Measurements from ENCODE around the gene POU2AF1.
"Not testable (repeated sequence)": the region's sequence is repeated elsewhere in the genome, so short reads cannot be mapped to it uniquely, and the experiment has no call there.

Gene POU2AF1

DNA sequence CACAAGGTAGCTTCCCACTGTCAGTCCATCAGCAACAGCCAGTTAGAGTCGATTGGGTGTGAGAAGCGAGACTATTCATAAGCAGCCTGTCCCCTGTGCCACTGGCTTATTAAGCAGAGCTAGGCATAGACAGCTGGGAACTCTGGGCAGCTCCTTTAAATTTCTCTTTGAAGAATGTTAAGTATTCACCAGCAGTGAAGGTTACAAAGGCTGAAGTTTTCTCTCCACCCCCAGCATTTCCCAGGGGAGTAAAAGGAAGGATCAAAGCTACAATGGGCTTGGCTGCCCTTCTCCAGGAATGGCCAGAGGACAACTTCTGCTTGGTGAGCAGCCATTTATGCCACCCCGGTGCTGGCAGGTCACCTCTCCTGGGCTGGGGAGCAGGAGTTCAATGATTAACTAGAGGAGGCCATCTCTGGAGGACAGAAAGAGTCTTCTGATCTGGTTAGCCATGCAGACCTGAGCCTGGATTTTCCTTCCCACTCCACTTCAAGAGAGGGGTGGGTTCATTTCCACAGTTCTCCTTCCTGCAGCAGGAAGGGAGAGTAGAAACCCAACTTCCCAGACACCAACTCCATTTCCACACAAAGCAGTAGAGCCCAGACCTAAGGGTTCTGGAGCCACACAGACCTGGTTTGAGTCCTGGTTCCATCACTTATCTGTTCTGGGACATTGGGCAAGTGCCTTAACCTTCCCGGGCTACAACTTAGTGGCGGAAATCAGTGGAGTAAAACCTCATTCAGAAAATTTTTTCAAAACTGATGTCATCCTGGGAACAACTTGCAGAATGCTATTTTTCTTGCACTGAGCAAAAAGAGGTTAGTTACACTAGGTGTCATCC lies 58.1 kb downstream of the POU2AF1 start:
- TF ChIP-seq, protein P1, sequence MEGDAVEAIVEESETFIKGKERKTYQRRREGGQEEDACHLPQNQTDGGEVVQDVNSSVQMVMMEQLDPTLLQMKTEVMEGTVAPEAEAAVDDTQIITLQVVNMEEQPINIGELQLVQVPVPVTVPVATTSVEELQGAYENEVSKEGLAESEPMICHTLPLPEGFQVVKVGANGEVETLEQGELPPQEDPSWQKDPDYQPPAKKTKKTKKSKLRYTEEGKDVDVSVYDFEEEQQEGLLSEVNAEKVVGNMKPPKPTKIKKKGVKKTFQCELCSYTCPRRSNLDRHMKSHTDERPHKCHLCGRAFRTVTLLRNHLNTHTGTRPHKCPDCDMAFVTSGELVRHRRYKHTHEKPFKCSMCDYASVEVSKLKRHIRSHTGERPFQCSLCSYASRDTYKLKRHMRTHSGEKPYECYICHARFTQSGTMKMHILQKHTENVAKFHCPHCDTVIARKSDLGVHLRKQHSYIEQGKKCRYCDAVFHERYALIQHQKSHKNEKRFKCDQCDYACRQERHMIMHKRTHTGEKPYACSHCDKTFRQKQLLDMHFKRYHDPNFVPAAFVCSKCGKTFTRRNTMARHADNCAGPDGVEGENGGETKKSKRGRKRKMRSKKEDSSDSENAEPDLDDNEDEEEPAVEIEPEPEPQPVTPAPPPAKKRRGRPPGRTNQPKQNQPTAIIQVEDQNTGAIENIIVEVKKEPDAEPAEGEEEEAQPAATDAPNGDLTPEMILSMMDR (conservative IDR thresholded peaks at IDR 0.05), result no peak

DNA sequence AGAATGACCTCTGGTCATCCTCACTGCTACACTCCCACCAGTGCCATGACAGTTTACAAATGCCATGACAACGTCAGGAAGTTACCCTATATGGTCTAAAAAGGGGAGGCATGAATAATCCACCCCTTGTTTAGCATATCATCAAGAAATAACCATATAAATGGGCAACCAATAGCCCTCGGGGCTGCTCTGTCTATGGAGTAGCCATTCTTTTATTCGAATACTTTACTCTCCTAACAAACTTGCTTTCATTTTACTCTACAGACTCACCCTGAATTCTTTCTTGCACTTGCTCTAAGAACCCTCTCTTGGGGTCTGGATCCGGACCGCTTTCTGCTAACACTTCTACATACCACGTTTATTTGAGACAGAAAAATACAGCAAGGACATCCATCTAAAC lies 58.9 kb downstream of the POU2AF1 start:
- not testable (repeated sequence) for H3K27ac ChIP-seq

More for the DNA sequence above, 58.1 kb downstream of the POU2AF1 start:
- no peak overlapping the region; the same call in 1 of the 2 replicates for H3K27ac ChIP-seq

GRCh38 chr11:111319296-111319695 lies 59.8 kb downstream of the POU2AF1 start:
- no peak overlapping the region for H3K27ac ChIP-seq
- TF ChIP-seq, protein P1 (conservative IDR thresholded peaks at IDR 0.05), result no peak

GRCh38 chr11:111312076-111312475 lies 67.0 kb downstream of the POU2AF1 start:
- TF ChIP-seq, protein P1 (conservative IDR thresholded peaks at IDR 0.05), result no peak
- peak overlapping the region; percentile 95; the same call in 1 of the 2 replicates for H3K27ac ChIP-seq

DNA sequence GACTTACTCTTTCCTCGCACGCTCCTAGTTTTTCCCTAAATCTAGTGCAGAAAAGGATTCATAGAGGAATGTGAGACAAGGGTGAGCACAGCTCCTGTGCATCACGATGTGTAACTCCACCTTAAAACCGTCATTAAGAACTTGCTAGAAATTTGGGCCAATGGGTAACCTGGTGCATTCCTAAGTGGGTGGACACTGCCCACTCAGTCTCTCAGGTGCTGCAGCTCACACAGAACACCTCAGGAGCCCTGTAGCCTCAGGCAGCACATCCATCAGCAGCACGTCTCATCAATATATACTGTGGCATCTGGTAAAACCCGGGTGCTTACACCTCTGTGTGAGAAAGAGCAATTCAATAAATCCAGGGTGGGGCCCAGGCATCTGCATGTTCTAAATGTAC lies 68.4 kb downstream of the POU2AF1 start:
- peak overlapping the region; percentile 95 for H3K27ac ChIP-seq
- TF ChIP-seq, protein P1 (conservative IDR thresholded peaks at IDR 0.05), result no peak

DNA sequence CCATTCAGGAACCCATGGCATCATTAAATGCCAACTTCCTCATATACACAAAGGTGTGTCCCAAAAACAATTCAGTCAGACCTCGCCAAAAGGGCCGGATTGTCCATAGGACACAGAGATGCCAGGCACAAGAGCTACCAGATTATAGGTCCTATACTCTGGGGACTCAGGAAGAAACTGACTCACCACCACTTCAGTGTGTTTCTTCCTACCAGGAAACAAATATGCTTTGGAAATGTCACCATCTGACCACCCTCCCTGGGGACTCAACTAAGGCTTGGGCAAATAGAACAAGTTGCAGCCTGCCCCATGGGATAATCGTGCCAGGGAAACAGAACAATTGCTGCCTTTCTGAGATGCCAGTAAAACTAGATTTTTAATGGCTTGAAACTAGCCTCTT lies 69.0 kb downstream of the POU2AF1 start:
- TF ChIP-seq, protein P1 (conservative IDR thresholded peaks at IDR 0.05), result no peak
- H3K27ac ChIP-seq, result peak overlapping the region; percentile 95

DNA sequence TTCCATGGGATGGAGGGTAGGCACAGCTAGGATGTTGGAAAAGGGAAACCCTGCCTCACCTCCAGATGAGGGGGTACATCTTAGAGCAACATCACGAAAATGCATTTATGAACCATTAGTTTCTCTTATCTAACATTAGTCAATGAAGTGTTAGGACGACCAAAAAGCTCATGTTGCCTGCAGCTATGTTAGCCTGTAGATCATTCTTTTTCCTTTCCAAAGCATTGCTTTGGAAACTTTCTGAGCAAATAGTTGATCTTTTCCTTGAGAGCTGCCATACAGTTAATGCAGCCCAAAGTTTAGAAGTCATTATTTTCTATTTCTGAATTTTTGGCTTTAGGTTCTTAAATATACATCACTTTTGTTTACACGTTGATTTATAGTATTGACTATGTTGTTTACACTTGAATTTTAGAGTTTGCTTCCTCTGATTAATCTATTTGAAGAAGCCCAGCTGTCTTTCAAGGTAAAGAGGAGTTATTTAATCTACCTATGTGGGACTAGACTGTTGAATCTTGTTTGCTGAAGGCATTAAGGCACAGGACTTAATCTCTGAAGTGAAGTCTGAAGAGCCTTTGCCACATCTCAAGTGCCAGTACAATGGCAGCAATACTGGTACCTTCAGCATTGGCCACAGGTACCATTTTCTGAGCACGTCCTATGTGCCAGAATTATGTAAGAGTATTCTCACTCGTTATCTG lies 69.7 kb downstream of the POU2AF1 start:
- H3K27ac ChIP-seq, result peak overlapping the region; percentile 95
- TF ChIP-seq, protein P1 (conservative IDR thresholded peaks at IDR 0.05), result no peak

Data from VCaP (cell line).